HepG2 (cell line): ENCODE results near the gene ZFP64. TPM values are rescaled to one million over a fixed set of nuclear protein-coding genes. Genes with fewer than 3 reads are reported as not detected.

Experiments
- STAT5B ChIP-seq: sonication (generic); formaldehyde crosslinking; IDR thresholded peaks from 2 replicates; pipeline ENCODE4 v1.4.0; 2020; ENCODE audit warnings: missing genetic modification reagents
- TBX2 ChIP-seq: sonication (generic); formaldehyde crosslinking; IDR thresholded peaks from 2 replicates; pipeline ENCODE4 v1.5.0; 2020; ENCODE audit warnings: missing genetic modification reagents, mild to moderate bottlenecking, borderline replicate concordance
- U2AF2 ChIP-seq: fragments of 200-400 bp; formaldehyde crosslinking; IDR thresholded peaks from 2 replicates; pipeline ENCODE4 v1.6.1; 2017; ENCODE audit warnings: low read depth, mild to moderate bottlenecking, low read length
- ZBTB8A ChIP-seq: sonication (generic); formaldehyde crosslinking; IDR thresholded peaks from 2 replicates; pipeline ENCODE4 v1.4.0; 2020; ENCODE audit warnings: mild to moderate bottlenecking, low read depth, missing genetic modification reagents, borderline replicate concordance
- ZNF34 ChIP-seq: sonication (generic); formaldehyde crosslinking; IDR thresholded peaks from 2 replicates; pipeline ENCODE4 v1.4.0; 2020; ENCODE audit warnings: mild to moderate bottlenecking, missing genetic modification reagents, borderline replicate concordance
- ZNF382 ChIP-seq: sonication (generic); formaldehyde crosslinking; IDR thresholded peaks from 2 replicates; pipeline ENCODE4 v1.5.0; 2020; ENCODE audit warnings: missing genetic modification reagents, mild to moderate bottlenecking, borderline replicate concordance
- ZNF609 ChIP-seq: sonication (generic); formaldehyde crosslinking; IDR thresholded peaks from 2 replicates; pipeline ENCODE4 v1.4.0; 2020; ENCODE audit warnings: mild to moderate bottlenecking, missing genetic modification reagents, borderline replicate concordance
- polyA plus RNA-seq, 8 experiments: library from polyadenylated mRNA; depleted of rRNA in 3 of 8; stranded (reverse) in 7 of 8; unstranded in 1 of 8; fragments of >200 nt; fragmentation: Illumina TruSeq in 4 of 8; extraction: Trizol in 4 of 8; gene quantifications; 2 replicates each; pipeline versions ENCODE4 v1.2.1 to v1.2.3, GENCODE V29; 2011 to 2016; ENCODE audit warnings: low read depth in 4 of 8, missing spikeins in 1 of 8, mixed read lengths in 1 of 8; ENCODE audit not compliant: insufficient read depth in 1 of 8
- total RNA-seq, 5 experiments: library from RNA; depleted of rRNA; stranded (reverse); fragments of >200 nt; fragmentation: Illumina TruSeq; extraction: Trizol; gene quantifications; 2 replicates each; pipeline ENCODE4 v1.2.3, GENCODE V29; 2016; ENCODE audit warnings: low read depth in 1 of 5
- TF ChIP-seq, protein P1 (sequence below): sonication (generic); formaldehyde crosslinking; IDR thresholded peaks from 2 replicates; pipeline ENCODE4 v1.4.0; 2020; ENCODE audit warnings: mild to moderate bottlenecking, missing genetic modification reagents
- TF ChIP-seq, protein P2 (sequence below): sonication (generic); formaldehyde crosslinking; IDR thresholded peaks from 2 replicates; pipeline ENCODE4 v1.4.0; 2020; ENCODE audit warnings: missing genetic modification reagents
- TF ChIP-seq, protein P3 (sequence below): sonication (generic); formaldehyde crosslinking; IDR thresholded peaks from 2 replicates; pipeline ENCODE4 v1.4.0; 2020; ENCODE audit warnings: mild to moderate bottlenecking, missing genetic modification reagents
- TF ChIP-seq, protein P4 (sequence below): sonication (generic); formaldehyde crosslinking; IDR thresholded peaks from 2 replicates; pipeline ENCODE4 v1.5.0; 2020; ENCODE audit warnings: missing genetic modification reagents, mild to moderate bottlenecking, borderline replicate concordance
- TF ChIP-seq, protein P5 (sequence below): sonication (generic); formaldehyde crosslinking; IDR thresholded peaks from 2 replicates; pipeline ENCODE4 v1.5.0; 2020; ENCODE audit warnings: mild to moderate bottlenecking, missing genetic modification reagents

ZFP64 gene
- total and polyA plus RNA-seq, 2 of the 13 experiments (the other 11 are each of a cell fraction or from before 2014, with no cell fraction given), result 12.0 to 24.3 TPM

DNA sequence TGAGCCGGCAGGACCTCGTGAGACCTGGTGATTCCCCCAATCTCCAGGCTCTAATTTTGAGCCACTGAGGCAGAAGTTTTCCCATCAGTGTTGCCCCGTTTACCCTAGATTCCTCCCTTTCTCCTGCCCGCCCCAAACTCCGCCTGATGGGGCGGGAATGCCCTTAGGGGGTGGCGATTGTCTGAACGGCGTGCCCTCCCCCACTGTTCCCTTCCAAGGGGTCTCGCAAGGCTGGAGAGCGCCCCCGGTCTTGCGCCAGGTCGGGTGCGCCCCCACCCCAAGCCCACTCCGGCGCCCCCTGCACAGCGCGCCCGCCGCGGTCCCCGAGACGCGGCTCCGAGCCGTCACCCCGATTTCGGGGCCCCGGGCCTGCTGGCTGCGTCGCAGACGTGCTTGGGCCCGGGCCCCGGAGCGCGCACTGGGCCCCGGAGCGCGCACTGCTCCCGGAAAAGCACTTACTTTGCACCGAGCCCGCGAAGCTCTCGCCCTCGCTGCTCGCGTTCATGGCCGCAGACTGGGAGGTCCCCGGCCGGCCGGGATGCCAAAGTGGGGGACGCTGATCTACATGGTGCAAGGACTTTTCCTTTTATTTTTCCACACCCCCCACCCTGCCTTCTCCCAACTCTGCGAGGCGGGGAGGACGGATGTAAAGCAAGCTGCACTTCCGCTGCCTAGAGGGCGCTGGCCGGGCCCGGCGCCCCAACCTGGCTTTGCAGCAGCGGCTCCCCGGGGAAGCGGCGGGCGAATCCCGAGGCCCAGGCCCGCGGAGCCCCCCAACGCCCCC is at the start of gene ZFP64 (continued):
- TF ChIP-seq ZNF609 (CRISPR knock-in tag), result no peak
- TF ChIP-seq, protein P1, sequence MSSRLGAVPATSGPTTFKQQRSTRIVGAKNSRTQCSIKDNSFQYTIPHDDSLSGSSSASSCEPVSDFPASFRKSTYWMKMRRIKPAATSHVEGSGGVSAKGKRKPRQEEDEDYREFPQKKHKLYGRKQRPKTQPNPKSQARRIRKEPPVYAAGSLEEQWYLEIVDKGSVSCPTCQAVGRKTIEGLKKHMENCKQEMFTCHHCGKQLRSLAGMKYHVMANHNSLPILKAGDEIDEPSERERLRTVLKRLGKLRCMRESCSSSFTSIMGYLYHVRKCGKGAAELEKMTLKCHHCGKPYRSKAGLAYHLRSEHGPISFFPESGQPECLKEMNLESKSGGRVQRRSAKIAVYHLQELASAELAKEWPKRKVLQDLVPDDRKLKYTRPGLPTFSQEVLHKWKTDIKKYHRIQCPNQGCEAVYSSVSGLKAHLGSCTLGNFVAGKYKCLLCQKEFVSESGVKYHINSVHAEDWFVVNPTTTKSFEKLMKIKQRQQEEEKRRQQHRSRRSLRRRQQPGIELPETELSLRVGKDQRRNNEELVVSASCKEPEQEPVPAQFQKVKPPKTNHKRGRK (CRISPR knock-in tag), result no peak; the same call in 1 of the 2 replicates
- TF ChIP-seq STAT5B (CRISPR knock-in tag), result no peak
- TF ChIP-seq, protein P2, sequence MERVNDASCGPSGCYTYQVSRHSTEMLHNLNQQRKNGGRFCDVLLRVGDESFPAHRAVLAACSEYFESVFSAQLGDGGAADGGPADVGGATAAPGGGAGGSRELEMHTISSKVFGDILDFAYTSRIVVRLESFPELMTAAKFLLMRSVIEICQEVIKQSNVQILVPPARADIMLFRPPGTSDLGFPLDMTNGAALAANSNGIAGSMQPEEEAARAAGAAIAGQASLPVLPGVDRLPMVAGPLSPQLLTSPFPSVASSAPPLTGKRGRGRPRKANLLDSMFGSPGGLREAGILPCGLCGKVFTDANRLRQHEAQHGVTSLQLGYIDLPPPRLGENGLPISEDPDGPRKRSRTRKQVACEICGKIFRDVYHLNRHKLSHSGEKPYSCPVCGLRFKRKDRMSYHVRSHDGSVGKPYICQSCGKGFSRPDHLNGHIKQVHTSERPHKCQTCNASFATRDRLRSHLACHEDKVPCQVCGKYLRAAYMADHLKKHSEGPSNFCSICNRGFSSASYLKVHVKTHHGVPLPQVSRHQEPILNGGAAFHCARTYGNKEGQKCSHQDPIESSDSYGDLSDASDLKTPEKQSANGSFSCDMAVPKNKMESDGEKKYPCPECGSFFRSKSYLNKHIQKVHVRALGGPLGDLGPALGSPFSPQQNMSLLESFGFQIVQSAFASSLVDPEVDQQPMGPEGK (CRISPR knock-in tag), result peak; percentile 94
- TF ChIP-seq, protein P3, sequence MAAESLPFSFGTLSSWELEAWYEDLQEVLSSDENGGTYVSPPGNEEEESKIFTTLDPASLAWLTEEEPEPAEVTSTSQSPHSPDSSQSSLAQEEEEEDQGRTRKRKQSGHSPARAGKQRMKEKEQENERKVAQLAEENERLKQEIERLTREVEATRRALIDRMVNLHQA (CRISPR knock-in tag), result 0 out of 2 replicates have a peak, but pooled peaks have one; percentile 29
- TF ChIP-seq U2AF2, result 0 out of 2 replicates have a peak, but pooled peaks have one; percentile 82
- no peak for TF ChIP-seq ZBTB8A (CRISPR knock-in tag)
- TF ChIP-seq TBX2 (CRISPR knock-in tag), result peak; percentile 51; the same call in 1 of the 2 replicates
- no peak for TF ChIP-seq ZNF382
- peak; percentile 11; the same call in 1 of the 2 replicates for TF ChIP-seq ZNF34 (CRISPR knock-in tag)
- TF ChIP-seq, protein P4, sequence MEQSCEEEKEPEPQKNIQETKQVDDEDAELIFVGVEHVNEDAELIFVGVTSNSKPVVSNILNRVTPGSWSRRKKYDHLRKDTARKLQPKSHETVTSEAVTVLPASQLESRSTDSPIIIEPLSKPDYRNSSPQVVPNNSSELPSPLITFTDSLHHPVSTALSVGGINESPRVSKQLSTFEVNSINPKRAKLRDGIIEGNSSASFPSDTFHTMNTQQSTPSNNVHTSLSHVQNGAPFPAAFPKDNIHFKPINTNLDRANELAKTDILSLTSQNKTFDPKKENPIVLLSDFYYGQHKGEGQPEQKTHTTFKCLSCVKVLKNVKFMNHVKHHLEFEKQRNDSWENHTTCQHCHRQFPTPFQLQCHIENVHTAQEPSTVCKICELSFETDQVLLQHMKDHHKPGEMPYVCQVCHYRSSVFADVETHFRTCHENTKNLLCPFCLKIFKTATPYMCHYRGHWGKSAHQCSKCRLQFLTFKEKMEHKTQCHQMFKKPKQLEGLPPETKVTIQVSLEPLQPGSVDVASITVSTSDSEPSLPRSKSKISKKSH (CRISPR knock-in tag), result no peak
- TF ChIP-seq, protein P5, sequence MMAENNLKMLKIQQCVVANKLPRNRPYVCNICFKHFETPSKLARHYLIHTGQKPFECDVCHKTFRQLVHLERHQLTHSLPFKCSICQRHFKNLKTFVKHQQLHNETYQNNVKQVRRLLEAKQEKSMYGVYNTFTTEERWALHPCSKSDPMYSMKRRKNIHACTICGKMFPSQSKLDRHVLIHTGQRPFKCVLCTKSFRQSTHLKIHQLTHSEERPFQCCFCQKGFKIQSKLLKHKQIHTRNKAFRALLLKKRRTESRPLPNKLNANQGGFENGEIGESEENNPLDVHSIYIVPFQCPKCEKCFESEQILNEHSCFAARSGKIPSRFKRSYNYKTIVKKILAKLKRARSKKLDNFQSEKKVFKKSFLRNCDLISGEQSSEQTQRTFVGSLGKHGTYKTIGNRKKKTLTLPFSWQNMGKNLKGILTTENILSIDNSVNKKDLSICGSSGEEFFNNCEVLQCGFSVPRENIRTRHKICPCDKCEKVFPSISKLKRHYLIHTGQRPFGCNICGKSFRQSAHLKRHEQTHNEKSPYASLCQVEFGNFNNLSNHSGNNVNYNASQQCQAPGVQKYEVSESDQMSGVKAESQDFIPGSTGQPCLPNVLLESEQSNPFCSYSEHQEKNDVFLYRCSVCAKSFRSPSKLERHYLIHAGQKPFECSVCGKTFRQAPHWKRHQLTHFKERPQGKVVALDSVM (CRISPR knock-in tag), result peak; percentile 55; the same call in 1 of the 2 replicates
